ENCODE measurements around the gene TRPM1.

Gene TRPM1

DNA sequence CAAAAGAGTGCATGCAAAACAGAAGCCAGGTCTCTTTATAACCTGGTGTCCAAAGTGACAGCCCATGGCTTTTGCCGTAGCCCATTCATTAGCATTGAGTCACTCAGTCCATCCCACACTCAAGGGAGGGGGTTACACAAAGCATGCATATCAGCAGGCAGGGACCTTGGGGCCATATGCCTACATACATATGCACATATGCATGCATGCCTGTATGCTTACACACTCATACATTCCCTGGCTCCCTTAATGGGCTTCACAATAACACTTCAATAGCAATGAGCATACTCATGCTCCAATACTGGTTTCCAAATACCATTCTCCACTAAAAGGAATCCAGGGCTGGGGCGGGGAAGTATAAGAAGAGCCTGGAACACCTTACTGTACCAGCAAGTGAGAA is 22.0 kb downstream of the TRPM1 start:
- no peaks in the 10 kb centered on the region for H3K9me2 ChIP-seq (replicated peaks; ENCODE audit: insufficient read depth, low read length)
- no peaks in the 10 kb centered on the region for H3K79me2 ChIP-seq (ENCODE audit: low read length)
- peaks cover 89% of the 10 kb centered on the region for H3K4me1 ChIP-seq (ENCODE audit: low read length)
- H3K36me3 ChIP-seq (replicated peaks; ENCODE audit: insufficient read depth, low read length): no peaks in the 10 kb centered on the region
- no peak overlapping the region for H3K4me2 ChIP-seq (ENCODE audit: low read depth, low read length)
- H3K9ac ChIP-seq (ENCODE audit: low read length): no peak overlapping the region
- TF ChIP-seq EZH2phosphoT487 (IDR thresholded peaks at IDR 0.05; ENCODE audit: low read length) (no peak), EZH2 (optimal IDR thresholded peaks at IDR 0.05; ENCODE audit: low read depth, low read length) (no peak), CTCF (IDR thresholded peaks at IDR 0.05; ENCODE audit: low read length) (no peak)
- no peak for DNase-seq
- H2AFZ ChIP-seq (ENCODE audit: low read length): no peak overlapping the region
- no peak overlapping the region for H3K4me3 ChIP-seq (ENCODE audit: low read length)
- no peaks in the 10 kb centered on the region for H3K27me3 ChIP-seq (replicated peaks; ENCODE audit: insufficient read depth, low read length)
- H4K20me1 ChIP-seq (ENCODE audit: insufficient read depth, low read length): no peaks in the 10 kb centered on the region
- no peak overlapping the region for H3K27ac ChIP-seq (ENCODE audit: low read length)
- H3K9me3 ChIP-seq (replicated peaks; ENCODE audit: insufficient read depth, low read length): no peaks in the 10 kb centered on the region
- H3F3A ChIP-seq (ENCODE audit: insufficient read depth, low read length): peaks cover 40% of the 10 kb centered on the region

DNA sequence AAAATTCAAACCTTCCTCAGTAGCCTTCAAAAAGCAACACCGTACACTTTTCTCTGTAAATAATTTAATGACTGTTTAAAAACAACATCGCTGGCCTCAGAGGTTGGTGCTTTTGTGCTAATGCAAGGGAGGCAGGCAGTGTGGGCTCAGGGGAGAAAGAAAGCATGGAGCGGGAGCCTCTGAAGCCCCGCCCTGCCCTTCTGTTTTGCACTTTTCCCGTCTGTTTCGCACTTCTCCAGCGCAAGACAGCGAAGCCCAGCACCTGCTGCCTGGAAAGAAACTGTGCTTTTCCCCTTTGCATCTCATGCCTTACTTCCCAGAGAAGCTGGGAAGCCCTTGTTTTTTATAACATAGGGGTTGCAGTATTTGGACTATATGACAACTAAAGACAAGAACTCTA is 23.1 kb downstream of the TRPM1 start:
- Histone ChIP-seq H3K79me2 (ENCODE audit: low read length) (no peaks in the 10 kb centered on the region), H3K27me3 (replicated peaks; ENCODE audit: insufficient read depth, low read length) (no peaks in the 10 kb centered on the region), H2AFZ (ENCODE audit: low read length) (no peak overlapping the region), H3K4me3 (ENCODE audit: low read length) (no peak overlapping the region), H4K20me1 (ENCODE audit: insufficient read depth, low read length) (no peaks in the 10 kb centered on the region), H3K4me1 (ENCODE audit: low read length) (peaks cover 79% of the 10 kb centered on the region), H3F3A (ENCODE audit: insufficient read depth, low read length) (peaks cover 35% of the 10 kb centered on the region), H3K9me2 (replicated peaks; ENCODE audit: insufficient read depth, low read length) (no peaks in the 10 kb centered on the region), H3K27ac (ENCODE audit: low read length) (no peak overlapping the region), H3K9me3 (replicated peaks; ENCODE audit: insufficient read depth, low read length) (no peaks in the 10 kb centered on the region), H3K4me2 (ENCODE audit: low read depth, low read length) (no peak overlapping the region), H3K9ac (ENCODE audit: low read length) (no peak overlapping the region), H3K36me3 (replicated peaks; ENCODE audit: insufficient read depth, low read length) (no peaks in the 10 kb centered on the region)
- no peak for DNase-seq
- no peak for TF ChIP-seq EZH2 (optimal IDR thresholded peaks at IDR 0.05; ENCODE audit: low read depth, low read length)
- no peak for TF ChIP-seq CTCF (IDR thresholded peaks at IDR 0.05; ENCODE audit: low read length)
- no peak for TF ChIP-seq EZH2phosphoT487 (IDR thresholded peaks at IDR 0.05; ENCODE audit: low read length)

DNA sequence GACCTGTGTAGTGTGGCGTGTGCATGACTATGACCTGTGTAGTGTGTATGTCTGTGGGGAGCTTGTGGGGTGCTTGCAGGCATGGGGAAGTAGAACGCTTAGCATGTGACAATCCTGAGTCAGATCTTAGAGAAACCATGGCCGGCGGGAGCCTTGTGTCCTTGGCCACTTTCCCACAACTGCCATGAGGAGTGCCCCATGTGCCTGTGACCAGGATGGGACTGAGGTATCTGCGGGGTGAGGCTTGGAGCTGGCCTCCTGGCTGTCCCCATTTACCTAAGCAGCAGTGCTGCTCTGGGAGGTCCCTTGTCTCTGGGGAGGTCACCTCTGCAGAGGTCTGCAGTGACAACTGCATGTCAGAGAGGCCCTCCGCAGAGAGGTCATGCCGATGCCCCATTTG is 23.6 kb downstream of the TRPM1 start:
- DNase-seq: no peak
- H3K4me3 ChIP-seq (ENCODE audit: low read length): no peak overlapping the region
- no peaks in the 10 kb centered on the region for H3K9me2 ChIP-seq (replicated peaks; ENCODE audit: insufficient read depth, low read length)
- no peaks in the 10 kb centered on the region for H3K9me3 ChIP-seq (replicated peaks; ENCODE audit: insufficient read depth, low read length)
- no peak overlapping the region for H3K4me2 ChIP-seq (ENCODE audit: low read depth, low read length)
- no peaks in the 10 kb centered on the region for H3K36me3 ChIP-seq (replicated peaks; ENCODE audit: insufficient read depth, low read length)
- TF ChIP-seq EZH2phosphoT487 (IDR thresholded peaks at IDR 0.05; ENCODE audit: low read length) (no peak), EZH2 (optimal IDR thresholded peaks at IDR 0.05; ENCODE audit: low read depth, low read length) (no peak), CTCF (IDR thresholded peaks at IDR 0.05; ENCODE audit: low read length) (no peak)
- no peak overlapping the region for H3K9ac ChIP-seq (ENCODE audit: low read length)
- H3K27me3 ChIP-seq (replicated peaks; ENCODE audit: insufficient read depth, low read length): no peaks in the 10 kb centered on the region
- H3K27ac ChIP-seq (ENCODE audit: low read length): no peak overlapping the region
- H3K4me1 ChIP-seq (ENCODE audit: low read length): peaks cover 75% of the 10 kb centered on the region
- H3F3A ChIP-seq (ENCODE audit: insufficient read depth, low read length): peaks cover 30% of the 10 kb centered on the region
- H3K79me2 ChIP-seq (ENCODE audit: low read length): no peaks in the 10 kb centered on the region
- H2AFZ ChIP-seq (ENCODE audit: low read length): no peak overlapping the region
- no peaks in the 10 kb centered on the region for H4K20me1 ChIP-seq (ENCODE audit: insufficient read depth, low read length)
